ENCODE results near the gene LTF.

DNA sequence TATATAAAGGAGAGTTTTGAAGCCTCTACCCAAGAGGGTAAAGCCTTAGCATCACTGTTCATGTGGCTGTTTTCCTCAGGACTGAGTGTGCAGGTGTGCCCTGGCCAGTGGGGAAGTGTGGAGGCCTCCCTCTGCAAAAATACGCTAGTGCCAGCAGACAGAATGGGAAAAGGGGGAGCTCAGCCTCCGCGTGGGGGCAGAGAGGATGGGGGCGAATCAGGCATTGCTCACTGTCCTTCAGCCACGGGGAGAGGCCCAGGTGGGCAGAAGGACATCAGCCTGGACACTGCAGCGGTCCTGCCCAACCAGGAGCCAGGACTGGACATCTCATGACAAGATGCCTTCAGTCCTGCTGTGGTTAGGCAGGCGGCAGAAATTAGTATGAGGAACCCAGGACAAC is 10.1 kb downstream of the LTF start:
- TF ChIP-seq, protein P1, sequence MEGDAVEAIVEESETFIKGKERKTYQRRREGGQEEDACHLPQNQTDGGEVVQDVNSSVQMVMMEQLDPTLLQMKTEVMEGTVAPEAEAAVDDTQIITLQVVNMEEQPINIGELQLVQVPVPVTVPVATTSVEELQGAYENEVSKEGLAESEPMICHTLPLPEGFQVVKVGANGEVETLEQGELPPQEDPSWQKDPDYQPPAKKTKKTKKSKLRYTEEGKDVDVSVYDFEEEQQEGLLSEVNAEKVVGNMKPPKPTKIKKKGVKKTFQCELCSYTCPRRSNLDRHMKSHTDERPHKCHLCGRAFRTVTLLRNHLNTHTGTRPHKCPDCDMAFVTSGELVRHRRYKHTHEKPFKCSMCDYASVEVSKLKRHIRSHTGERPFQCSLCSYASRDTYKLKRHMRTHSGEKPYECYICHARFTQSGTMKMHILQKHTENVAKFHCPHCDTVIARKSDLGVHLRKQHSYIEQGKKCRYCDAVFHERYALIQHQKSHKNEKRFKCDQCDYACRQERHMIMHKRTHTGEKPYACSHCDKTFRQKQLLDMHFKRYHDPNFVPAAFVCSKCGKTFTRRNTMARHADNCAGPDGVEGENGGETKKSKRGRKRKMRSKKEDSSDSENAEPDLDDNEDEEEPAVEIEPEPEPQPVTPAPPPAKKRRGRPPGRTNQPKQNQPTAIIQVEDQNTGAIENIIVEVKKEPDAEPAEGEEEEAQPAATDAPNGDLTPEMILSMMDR (conservative IDR thresholded peaks at IDR 0.05), result no peak
- no peak for TF ChIP-seq EZH2 (IDR thresholded peaks at IDR 0.05; ENCODE audit: low read depth)
